A549 (cell line): ENCODE measurements around the gene TNK1. TPM values are rescaled to one million over a fixed set of nuclear protein-coding genes. Genes with fewer than 3 reads are reported as not detected.
"Not testable (repeated sequence)": the region's sequence is repeated elsewhere in the genome, so short reads cannot be mapped to it uniquely, and the experiment has no call there.

Experiments used
- ATAC-seq, 2 experiments: fragments of 200-7000 bp in 1 of 2; fragments of >200 bp in 1 of 2; cut with Nextera tagmentation in 1 of 2; cut with Tn5 transposase in 1 of 2; 3 replicates each; pipeline versions ENCODE4 v1.8.0 to v1.9.1; 2018 to 2020; ENCODE audit warnings: mild to moderate bottlenecking in 1 of 2, moderate library complexity in 1 of 2
- CTCF ChIA-PET: fragments of 300-600 bp; sonication (Branson Sonifier 250); formaldehyde crosslinking; extraction: SDS; loops from one replicate; lab custom pipeline; 2021; ENCODE audit warnings: antibody characterized with exemption, inconsistent platforms; lab: Yijun Ruan, JAX
- POLR2A ChIA-PET: fragments of 350-600 bp; formaldehyde crosslinking; extraction: SDS; loops from one replicate; lab custom pipeline; 2021; ENCODE audit warnings: antibody characterized with exemption, inconsistent platforms; lab: Yijun Ruan, JAX
- DNase-seq, 2 experiments: peaks; one replicate each; pipeline versions ENCODE4 v3.0.0 to v3.0.0-alpha.2; 2011 to 2016; ENCODE audit warnings: low read depth in 1 of 2, low spot score in 1 of 2
- FAIRE-seq: peaks from 2 replicates; lab custom pipeline; 2011; peaks lifted over from hg19 to GRCh38; lab: Jason Lieb, UNC
- H3K27ac ChIP-seq, 2 experiments: fragments of >200 bp; sonication (Bioruptor Twin); formaldehyde crosslinking; 3 replicates each; pipeline ENCODE4 v1.5.1; 2016 to 2017
- H3K4me1 ChIP-seq: fragments of >200 bp; sonication (Bioruptor Twin); formaldehyde crosslinking; 3 replicates; pipeline ENCODE4 v1.6.1; 2016
- H3K4me2 ChIP-seq: fragments of >200 bp; sonication (Bioruptor Twin); formaldehyde crosslinking; 3 replicates; pipeline ENCODE4 v1.6.1; 2016
- H3K4me3 ChIP-seq: fragments of >200 bp; sonication (Bioruptor Twin); formaldehyde crosslinking; 3 replicates; pipeline ENCODE4 v1.5.1; 2016
- H3K9me3 ChIP-seq: fragments of >200 bp; sonication (Bioruptor Twin); formaldehyde crosslinking; 3 replicates; pipeline ENCODE4 v1.6.1; 2016
- CBX2 ChIP-seq: fragments of 200-600 bp; sonication (generic); IDR thresholded peaks from 2 replicates; pipeline ENCODE4 v1.6.1; 2016; ENCODE audit warnings: low read depth, mild to moderate bottlenecking, borderline replicate concordance
- CBX8 ChIP-seq: fragments of 200-600 bp; sonication (generic); IDR thresholded peaks from 2 replicates; pipeline ENCODE4 v1.6.1; 2016
- CHD2 ChIP-seq: fragments of 150-350 bp; IDR thresholded peaks from 2 replicates; pipeline ENCODE4 v1.6.1; 2014; ENCODE audit warnings: low read length; ENCODE audit not compliant: partially characterized antibody
- EHMT2 ChIP-seq: fragments of 200-600 bp; sonication (generic); IDR thresholded peaks from 2 replicates; pipeline ENCODE4 v1.6.1; 2016; ENCODE audit warnings: antibody characterized with exemption, low read depth, mild to moderate bottlenecking, moderate library complexity
- ESRRA ChIP-seq: fragments of 150-350 bp; IDR thresholded peaks from 2 replicates; pipeline ENCODE4 v1.6.1; 2014; ENCODE audit warnings: mild to moderate bottlenecking, low read length, borderline replicate concordance
- HEYL ChIP-seq: fragments of 250-450 bp; sonication (Bioruptor Pico); IDR thresholded peaks from 2 replicates; pipeline ENCODE4 v1.8.0; 2021; ENCODE audit warnings: mild to moderate bottlenecking, moderate library complexity
- HOXB13 ChIP-seq: fragments of 250-450 bp; sonication (Bioruptor Pico); IDR thresholded peaks from 2 replicates; pipeline ENCODE4 v1.5.0; 2020; ENCODE audit warnings: low read depth, mild to moderate bottlenecking, moderate library complexity
- JUNB ChIP-seq: fragments of >200 bp; sonication (Bioruptor Twin); formaldehyde crosslinking; IDR thresholded peaks from 2 replicates; pipeline ENCODE4 v1.6.1; 2016
- KDM5A ChIP-seq: fragments of 200-600 bp; sonication (generic); IDR thresholded peaks from 2 replicates; pipeline ENCODE4 v1.6.1; 2016; ENCODE audit warnings: antibody characterized with exemption, mild to moderate bottlenecking
- PHF8 ChIP-seq: fragments of 200-600 bp; sonication (generic); IDR thresholded peaks from 2 replicates; pipeline ENCODE4 v1.6.1; 2016; ENCODE audit warnings: low read depth, mild to moderate bottlenecking, antibody characterized with exemption, moderate library complexity, borderline replicate concordance
- POLR2A ChIP-seq: IDR thresholded peaks from 2 replicates; pipeline ENCODE4 v1.6.1; 2012; ENCODE audit warnings: mild to moderate bottlenecking, low read length
- POLR2AphosphoS2 ChIP-seq: conservative IDR thresholded peaks from 2 replicates; pipeline ENCODE4 v1.6.1; 2012; ENCODE audit warnings: low read length, improper control_type of control experiment, inconsistent platforms
- RNF2 ChIP-seq: fragments of 200-600 bp; sonication (generic); IDR thresholded peaks from 2 replicates; pipeline ENCODE4 v1.6.1; 2016; ENCODE audit warnings: low read depth, mild to moderate bottlenecking, antibody characterized with exemption, moderate library complexity, borderline replicate concordance
- SMC3 ChIP-seq: fragments of >200 bp; sonication (Bioruptor Twin); formaldehyde crosslinking; IDR thresholded peaks from 3 replicates; pipeline ENCODE4 v1.6.1; 2018; ENCODE audit warnings: inconsistent platforms
- TFCP2L1 ChIP-seq: fragments of 250-450 bp; sonication (Bioruptor Pico); IDR thresholded peaks from 2 replicates; pipeline ENCODE4 v1.5.0; 2021; ENCODE audit warnings: mild to moderate bottlenecking
- TP53 ChIP-seq: fragments of 250-450 bp; sonication (Bioruptor Pico); IDR thresholded peaks from 2 replicates; pipeline ENCODE4 v1.5.0; 2021; ENCODE audit warnings: mild to moderate bottlenecking, moderate library complexity
- ZC3H11A ChIP-seq: fragments of 450-650 bp; IDR thresholded peaks from 2 replicates; pipeline ENCODE4 v1.6.1; 2014; ENCODE audit warnings: antibody characterized with exemption, mild to moderate bottlenecking
- ZFP36 ChIP-seq: fragments of 450-650 bp; IDR thresholded peaks from 2 replicates; pipeline ENCODE4 v1.6.1; 2014; ENCODE audit warnings: borderline replicate concordance; ENCODE audit not compliant: partially characterized antibody
- WGBS: methylation state at CpG from one replicate; pipeline ENCODE4 v1.1.6; 2017; ENCODE audit errors: missing lambda C conversion rate; 5-methylcytosine and 5-hydroxymethylcytosine counted together
- polyA plus RNA-seq, 4 experiments: library from polyadenylated mRNA; depleted of rRNA in 3 of 4; stranded (reverse); fragments of >200 nt; fragmentation: RNase III in 1 of 4; extraction: RNeasy Plus Mini Kit Qiagen cat#74134 plus additional on column Dnase treatment in 1 of 4; gene quantifications; 2 replicates in 3 of 4; 3 replicates in 1 of 4; pipeline ENCODE4 v1.2.3, GENCODE V29; 2011 to 2017
- TF ChIP-seq, protein P1 (sequence below): fragments of >200 bp; sonication (Bioruptor Twin); formaldehyde crosslinking; IDR thresholded peaks from 3 replicates; pipeline ENCODE4 v1.5.1; 2016
- TF ChIP-seq, protein P2 (sequence below): IDR thresholded peaks from 2 replicates; pipeline ENCODE4 v1.6.1; 2012
- TF ChIP-seq, protein P3 (sequence below): fragments of >200 bp; sonication (Bioruptor Twin); formaldehyde crosslinking; IDR thresholded peaks from 2 replicates; pipeline ENCODE4 v1.6.1; 2016
- TF ChIP-seq, protein P4 (sequence below): IDR thresholded peaks from 2 replicates; pipeline ENCODE4 v1.6.1; 2012; ENCODE audit warnings: low read depth, borderline replicate concordance
- TF ChIP-seq, protein P5 (sequence below): fragments of 250-450 bp; sonication (Bioruptor Pico); IDR thresholded peaks from 2 replicates; pipeline ENCODE4 v1.5.0; 2020; ENCODE audit warnings: low read depth, mild to moderate bottlenecking, moderate library complexity

TNK1 gene
- polyA plus RNA-seq, 2 of the 4 experiments (the other 2 are of a cell fraction), result 1.2 to 2.2 TPM

DNA sequence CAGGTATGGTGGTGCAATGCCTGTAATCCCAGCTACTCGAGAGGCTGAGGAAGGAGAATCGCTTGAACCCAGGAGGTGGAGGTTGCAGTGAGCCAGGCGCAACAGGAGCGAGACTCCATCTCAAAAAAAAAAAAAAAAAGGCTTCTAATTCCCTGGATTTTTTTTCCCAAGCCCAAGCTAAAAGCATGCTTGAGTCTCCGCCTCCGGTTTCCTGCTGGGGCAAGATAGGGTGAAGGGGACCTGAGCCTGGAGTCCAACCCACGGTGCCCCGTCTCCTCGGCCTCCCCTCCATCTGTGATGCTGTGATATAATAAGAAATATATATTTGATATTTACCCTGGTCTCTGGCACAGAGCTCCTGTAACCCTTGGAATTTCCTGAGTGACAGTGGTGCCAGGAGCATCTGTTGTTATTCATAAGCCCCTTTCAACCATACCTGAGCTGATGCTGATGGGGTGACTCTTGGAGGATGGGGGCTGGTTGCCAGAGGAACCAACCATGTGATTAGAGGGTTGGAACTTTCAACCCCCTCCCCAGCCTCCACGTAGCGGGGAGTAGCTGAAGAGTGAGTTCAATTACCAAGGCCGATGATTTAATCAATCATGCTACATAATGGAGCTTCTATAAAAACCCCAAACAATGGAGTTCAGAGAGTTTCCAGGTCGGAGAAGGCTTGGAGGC is 12.8 kb upstream of the TNK1 start (continued):
- TF ChIP-seq CBX2 (no peak), SMC3 (no peak), JUNB (no peak), TFCP2L1 (CRISPR knock-in tag) (no peak), ZC3H11A (no peak), CHD2 (no peak)
- TF ChIP-seq, protein P1, sequence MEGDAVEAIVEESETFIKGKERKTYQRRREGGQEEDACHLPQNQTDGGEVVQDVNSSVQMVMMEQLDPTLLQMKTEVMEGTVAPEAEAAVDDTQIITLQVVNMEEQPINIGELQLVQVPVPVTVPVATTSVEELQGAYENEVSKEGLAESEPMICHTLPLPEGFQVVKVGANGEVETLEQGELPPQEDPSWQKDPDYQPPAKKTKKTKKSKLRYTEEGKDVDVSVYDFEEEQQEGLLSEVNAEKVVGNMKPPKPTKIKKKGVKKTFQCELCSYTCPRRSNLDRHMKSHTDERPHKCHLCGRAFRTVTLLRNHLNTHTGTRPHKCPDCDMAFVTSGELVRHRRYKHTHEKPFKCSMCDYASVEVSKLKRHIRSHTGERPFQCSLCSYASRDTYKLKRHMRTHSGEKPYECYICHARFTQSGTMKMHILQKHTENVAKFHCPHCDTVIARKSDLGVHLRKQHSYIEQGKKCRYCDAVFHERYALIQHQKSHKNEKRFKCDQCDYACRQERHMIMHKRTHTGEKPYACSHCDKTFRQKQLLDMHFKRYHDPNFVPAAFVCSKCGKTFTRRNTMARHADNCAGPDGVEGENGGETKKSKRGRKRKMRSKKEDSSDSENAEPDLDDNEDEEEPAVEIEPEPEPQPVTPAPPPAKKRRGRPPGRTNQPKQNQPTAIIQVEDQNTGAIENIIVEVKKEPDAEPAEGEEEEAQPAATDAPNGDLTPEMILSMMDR, result no peak

DNA sequence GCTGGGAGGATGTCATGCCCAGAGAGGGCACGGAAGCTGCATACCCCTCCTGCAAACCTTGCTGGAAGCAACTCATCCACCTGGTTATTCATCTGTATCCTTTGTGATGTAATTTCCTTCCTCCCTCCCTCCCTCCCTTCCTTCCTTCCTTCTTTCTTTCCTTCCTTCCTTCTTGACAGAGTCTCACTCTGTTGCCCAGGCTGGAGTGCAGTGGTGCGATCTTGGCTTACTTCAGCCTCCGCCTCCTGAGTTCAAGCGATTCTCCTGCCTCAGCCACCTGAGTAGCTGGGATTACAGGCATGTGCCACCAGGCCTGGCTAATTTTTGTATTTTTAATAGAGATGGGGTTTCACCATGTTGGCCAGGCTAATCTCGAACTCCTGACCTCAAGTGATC is 12.3 kb upstream of the TNK1 start:
- WGBS, result 72% methylated on average over 5 of the region's 5 CpGs
- ATAC-seq, H3K9me3 ChIP-seq, DNase-seq, H3K4me1 ChIP-seq, POLR2A ChIA-PET, H3K4me2 ChIP-seq, H3K27ac ChIP-seq, H3K4me3 ChIP-seq, FAIRE-seq: not testable (repeated sequence)
- CTCF ChIA-PET, result interaction anchor here (0.6 to 12.6 kb wide), 6 partner anchors 9 to 192 kb away, joined by 3 to 154 read pairs (median 8); partner anchors contain the start of genes KCTD11 and TMEM95

DNA sequence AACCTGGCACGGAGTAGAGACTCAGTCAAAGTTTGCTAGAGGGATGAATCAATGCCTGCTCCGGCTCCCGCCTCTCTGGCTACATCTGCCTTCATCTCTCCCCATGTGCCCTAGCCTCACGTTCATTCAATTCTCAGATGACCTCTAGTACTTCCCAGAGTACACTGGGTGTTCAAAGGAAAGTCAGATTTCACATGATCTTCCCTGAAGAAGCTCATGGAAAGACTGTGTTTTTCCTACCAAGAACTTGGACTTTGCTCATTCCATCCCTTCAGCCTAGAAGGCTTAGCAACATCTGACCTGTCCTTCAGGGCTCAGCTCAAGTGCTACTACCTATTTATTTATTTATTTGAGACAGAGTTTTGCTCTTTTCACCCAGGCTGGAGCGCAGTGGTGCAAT is 11.1 kb upstream of the TNK1 start:
- CTCF ChIA-PET, result interaction anchor here (1.0 to 12.6 kb wide), 8 partner anchors 10 to 318 kb away, joined by 3 to 154 read pairs (median 4); partner anchors contain the start of genes KCTD11, TMEM95 and TP53
- 74% methylated on average over 5 of the region's 5 CpGs for WGBS
- ATAC-seq (0 out of 6 replicates have a peak, but pooled peaks of 1 of the 2 experiments have one; percentile 17), DNase-seq (no peak), FAIRE-seq (no peak)
- Histone ChIP-seq H3K4me1 (no peaks in the 10 kb centered on the region), H3K9me3 (no peaks in the 10 kb centered on the region), H3K4me2 (no peak overlapping the region), H3K27ac (no peak overlapping the region), H3K4me3 (no peak overlapping the region)
- TF ChIP-seq, protein P2, sequence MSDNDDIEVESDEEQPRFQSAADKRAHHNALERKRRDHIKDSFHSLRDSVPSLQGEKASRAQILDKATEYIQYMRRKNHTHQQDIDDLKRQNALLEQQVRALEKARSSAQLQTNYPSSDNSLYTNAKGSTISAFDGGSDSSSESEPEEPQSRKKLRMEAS, result no peak
- no peak for TF ChIP-seq HEYL
- TF ChIP-seq PHF8, result no peak
- no peak for TF ChIP-seq POLR2AphosphoS2
- no peak for TF ChIP-seq ESRRA
- TF ChIP-seq EHMT2, result no peak
- no peak for TF ChIP-seq CBX8
- POLR2A ChIA-PET, result no interaction called here

DNA sequence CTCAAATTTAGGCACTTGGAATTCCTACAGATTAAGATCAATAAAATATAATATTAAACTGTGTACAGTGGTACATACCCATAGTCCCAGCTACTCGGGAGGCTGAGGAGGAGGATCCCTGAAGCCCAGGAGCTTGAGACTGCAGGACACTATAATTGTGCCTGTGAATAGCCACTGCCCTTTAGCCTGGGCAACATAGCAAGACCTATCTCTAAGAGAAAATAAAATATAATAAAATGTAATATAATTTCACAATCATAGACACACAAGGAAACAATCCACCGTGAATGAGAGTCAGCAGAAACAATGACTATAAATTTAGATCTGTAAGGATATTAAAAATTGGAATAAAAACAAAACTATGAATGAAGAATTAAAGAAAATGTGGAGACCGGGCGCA is 10.0 kb upstream of the TNK1 start:
- H3K4me2 ChIP-seq, result no peak overlapping the region
- POLR2A ChIA-PET, result interaction anchor here (0.6 kb wide), 2 partner anchors 21 to 39 kb away, joined by 3 read pairs; no protein-coding TSS in a partner anchor
- ATAC-seq, result no peak
- CTCF ChIA-PET, result interaction anchor here (1.0 to 12.6 kb wide), 7 partner anchors 9 to 317 kb away, joined by 3 to 154 read pairs (median 5); partner anchors contain the start of genes KCTD11, TMEM95 and TP53
- no peak for FAIRE-seq
- no peak for DNase-seq
- TF ChIP-seq, protein P3, sequence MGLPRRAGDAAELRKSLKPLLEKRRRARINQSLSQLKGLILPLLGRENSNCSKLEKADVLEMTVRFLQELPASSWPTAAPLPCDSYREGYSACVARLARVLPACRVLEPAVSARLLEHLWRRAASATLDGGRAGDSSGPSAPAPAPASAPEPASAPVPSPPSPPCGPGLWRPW, result no peak
- TF ChIP-seq POLR2A, result no peak
- no peak for TF ChIP-seq TP53 (CRISPR knock-in tag)
- TF ChIP-seq, protein P4, sequence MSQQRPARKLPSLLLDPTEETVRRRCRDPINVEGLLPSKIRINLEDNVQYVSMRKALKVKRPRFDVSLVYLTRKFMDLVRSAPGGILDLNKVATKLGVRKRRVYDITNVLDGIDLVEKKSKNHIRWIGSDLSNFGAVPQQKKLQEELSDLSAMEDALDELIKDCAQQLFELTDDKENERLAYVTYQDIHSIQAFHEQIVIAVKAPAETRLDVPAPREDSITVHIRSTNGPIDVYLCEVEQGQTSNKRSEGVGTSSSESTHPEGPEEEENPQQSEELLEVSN, result no peak
- no peak for TF ChIP-seq CHD2
- TF ChIP-seq ZC3H11A, result no peak
- no peak for TF ChIP-seq KDM5A
- no peak for TF ChIP-seq ZFP36
- no peak for TF ChIP-seq RNF2
- TF ChIP-seq, protein P5, sequence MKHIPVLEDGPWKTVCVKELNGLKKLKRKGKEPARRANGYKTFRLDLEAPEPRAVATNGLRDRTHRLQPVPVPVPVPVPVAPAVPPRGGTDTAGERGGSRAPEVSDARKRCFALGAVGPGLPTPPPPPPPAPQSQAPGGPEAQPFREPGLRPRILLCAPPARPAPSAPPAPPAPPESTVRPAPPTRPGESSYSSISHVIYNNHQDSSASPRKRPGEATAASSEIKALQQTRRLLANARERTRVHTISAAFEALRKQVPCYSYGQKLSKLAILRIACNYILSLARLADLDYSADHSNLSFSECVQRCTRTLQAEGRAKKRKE, result no peak
- TF ChIP-seq HOXB13, result no peak
- TF ChIP-seq, all 56 proteins: peak for 0
- Histone ChIP-seq H3K4me1 (no peaks in the 10 kb centered on the region), H3K27ac (no peak overlapping the region), H3K4me3 (no peak overlapping the region), H3K9me3 (no peaks in the 10 kb centered on the region)
- 66% methylated on average over 4 of the region's 4 CpGs for WGBS
